GM19238 (cell line): ENCODE data around the gene ZNF185.

Experiments
- DNase-seq: peaks from one replicate; pipeline ENCODE4 v3.0.0; 2011; ENCODE audit warnings: low spot score; ENCODE audit not compliant: insufficient read length

Gene ZNF185

GRCh38 chrX:152897222-152898131 is at the start of gene ZNF185:
ZNF185 (plus strand) TSS chrX:152898067; CDS start chrX:152914490, 16,423 bp downstream.
- no peak for DNase-seq

GRCh38 chrX:152850465-152850864 is 47.4 kb upstream of the ZNF185 start:
- DNase-seq = no peak

- no peak for DNase-seq
Measured at GRCh38 chrX:152853986-152854385, 43.9 kb upstream of the ZNF185 start.

- DNase-seq = no peak
Measured at GRCh38 chrX:152861116-152861515, 36.8 kb upstream of the ZNF185 start.

- DNase-seq = no peak
Measured at GRCh38 chrX:152861826-152862225, 36.0 kb upstream of the ZNF185 start.

GRCh38 chrX:152865232-152865920 is 32.5 kb upstream of the ZNF185 start:
- DNase-seq = no peak

- DNase-seq = no peak
Measured at GRCh38 chrX:152866386-152866785, 31.5 kb upstream of the ZNF185 start.

GRCh38 chrX:152869972-152870371 is 27.9 kb upstream of the ZNF185 start:
- DNase-seq = no peak

- no peak for DNase-seq
Measured at GRCh38 chrX:152871260-152871659, 26.6 kb upstream of the ZNF185 start.

GRCh38 chrX:152872522-152872921 is 25.3 kb upstream of the ZNF185 start:
- DNase-seq = no peak

GRCh38 chrX:152873361-152873760 is 24.5 kb upstream of the ZNF185 start:
- DNase-seq = no peak

GRCh38 chrX:152876931-152877840 is 20.7 kb upstream of the ZNF185 start:
- no peak for DNase-seq

GRCh38 chrX:152878976-152879755 is 18.7 kb upstream of the ZNF185 start:
- no peak for DNase-seq

- DNase-seq = no peak
Measured at GRCh38 chrX:152881289-152881688, 16.6 kb upstream of the ZNF185 start.

GRCh38 chrX:152884171-152884570 is 13.7 kb upstream of the ZNF185 start:
- DNase-seq = no peak

- no peak for DNase-seq
Measured at GRCh38 chrX:152886716-152887115, 11.2 kb upstream of the ZNF185 start.

- DNase-seq = no peak
Measured at GRCh38 chrX:152892499-152892898, 5.4 kb upstream of the ZNF185 start.

GRCh38 chrX:152892999-152893891 is 4.6 kb upstream of the ZNF185 start:
- no peak for DNase-seq

- no peak for DNase-seq
Measured at GRCh38 chrX:152893980-152894610, 3.8 kb upstream of the ZNF185 start.
